NCI-H1092 treated with DMSO at 0.1 percent for 48 hours (cell line): ENCODE results near the gene MEIKIN.
A peak's percentile ranks its signal among the peaks of the same experiment; 100 is the strongest.
"Not testable (repeated sequence)": the region's sequence is repeated elsewhere in the genome, so short reads cannot be mapped to it uniquely, and the experiment has no call there.

Experiments used
- DNase-seq: peaks from one replicate; lab custom pipeline; 2025; lab: John Stamatoyannopoulos, UW

The MEIKIN gene

DNA sequence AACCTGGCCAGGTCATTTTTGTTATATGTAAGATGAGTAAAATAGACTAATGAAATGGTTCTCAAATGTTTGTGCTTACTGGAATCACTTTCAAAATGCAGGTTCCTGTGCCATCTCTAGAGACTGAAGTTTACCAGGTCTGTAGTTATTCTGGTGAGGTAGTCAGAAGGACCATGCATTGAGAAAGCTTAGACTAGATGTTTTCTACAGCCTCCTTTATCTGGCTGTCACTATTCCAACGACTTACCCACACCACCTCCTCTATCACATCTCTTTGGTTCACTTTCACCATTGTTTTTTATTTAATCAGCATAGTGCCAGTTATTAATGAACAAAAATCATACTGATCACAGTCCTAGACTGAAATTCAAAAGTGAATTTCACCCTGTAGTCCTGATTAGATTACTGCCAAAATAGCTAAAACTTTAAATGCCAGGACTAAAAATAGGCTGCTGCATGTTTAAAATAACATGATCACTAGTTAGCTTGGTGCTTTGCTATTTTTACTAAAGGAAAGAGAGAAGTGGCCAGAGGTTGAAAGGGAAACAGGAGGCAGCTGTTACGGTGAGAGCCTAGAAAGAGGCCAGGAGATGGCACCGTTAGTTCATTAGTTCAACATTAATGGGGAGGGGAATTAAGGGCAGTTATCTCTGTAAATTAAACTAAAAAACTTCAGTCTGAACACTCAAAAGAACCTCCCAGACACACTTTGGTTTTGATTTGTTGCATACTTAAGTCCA lies 134.8 kb downstream of the MEIKIN start:
- no peak for DNase-seq

DNA sequence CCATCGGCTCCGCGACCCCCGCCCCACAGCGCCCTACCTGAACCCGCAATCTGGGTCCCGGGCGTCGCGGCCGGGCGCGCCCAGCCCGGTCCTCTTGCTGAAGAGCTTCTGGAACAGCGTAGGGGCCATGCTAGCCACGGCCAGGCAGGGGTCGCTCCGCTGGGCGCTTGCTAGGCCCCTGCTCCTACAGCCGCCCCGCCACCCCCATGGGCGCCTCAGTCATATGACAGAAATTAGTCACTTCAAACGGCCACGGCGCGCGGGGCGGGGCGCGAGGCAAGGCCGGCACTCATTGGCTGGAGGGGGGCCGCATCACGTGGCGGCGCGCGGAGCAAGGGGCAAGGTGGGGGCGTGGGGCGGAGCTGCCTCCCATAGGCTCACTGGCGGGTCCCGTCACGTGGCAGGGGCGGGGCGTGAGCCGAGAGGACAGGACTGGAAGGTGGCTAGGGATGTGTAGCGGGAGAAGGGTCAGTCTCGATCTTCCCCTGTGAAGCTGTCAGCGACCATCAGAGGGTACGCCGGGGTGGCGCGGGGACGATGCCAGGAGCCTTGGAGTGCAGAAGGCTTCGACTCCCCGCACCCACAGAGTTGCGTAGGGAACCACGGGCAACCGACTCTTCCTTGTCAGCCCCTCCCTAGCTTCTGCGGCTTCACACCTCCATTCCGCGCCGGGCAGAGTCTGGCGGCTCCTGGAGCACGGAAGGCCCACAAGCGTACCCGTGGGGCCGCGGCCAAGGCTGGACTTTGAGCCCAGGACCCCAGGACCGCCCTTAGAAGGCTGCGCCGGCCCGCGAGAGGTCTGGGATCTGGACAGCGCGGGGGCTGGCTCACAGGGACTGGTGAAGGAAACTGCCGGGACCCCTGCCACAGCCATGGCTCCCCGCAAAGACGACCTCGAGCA lies 148.4 kb downstream of the MEIKIN start, which contains the start of gene FNIP1:
Gene FNIP1 (minus strand): TSS at position 225 of the 901 bp plus-strand sequence. CDS start 96 bp downstream, at position 129.
- peak; percentile 94 for DNase-seq

DNA sequence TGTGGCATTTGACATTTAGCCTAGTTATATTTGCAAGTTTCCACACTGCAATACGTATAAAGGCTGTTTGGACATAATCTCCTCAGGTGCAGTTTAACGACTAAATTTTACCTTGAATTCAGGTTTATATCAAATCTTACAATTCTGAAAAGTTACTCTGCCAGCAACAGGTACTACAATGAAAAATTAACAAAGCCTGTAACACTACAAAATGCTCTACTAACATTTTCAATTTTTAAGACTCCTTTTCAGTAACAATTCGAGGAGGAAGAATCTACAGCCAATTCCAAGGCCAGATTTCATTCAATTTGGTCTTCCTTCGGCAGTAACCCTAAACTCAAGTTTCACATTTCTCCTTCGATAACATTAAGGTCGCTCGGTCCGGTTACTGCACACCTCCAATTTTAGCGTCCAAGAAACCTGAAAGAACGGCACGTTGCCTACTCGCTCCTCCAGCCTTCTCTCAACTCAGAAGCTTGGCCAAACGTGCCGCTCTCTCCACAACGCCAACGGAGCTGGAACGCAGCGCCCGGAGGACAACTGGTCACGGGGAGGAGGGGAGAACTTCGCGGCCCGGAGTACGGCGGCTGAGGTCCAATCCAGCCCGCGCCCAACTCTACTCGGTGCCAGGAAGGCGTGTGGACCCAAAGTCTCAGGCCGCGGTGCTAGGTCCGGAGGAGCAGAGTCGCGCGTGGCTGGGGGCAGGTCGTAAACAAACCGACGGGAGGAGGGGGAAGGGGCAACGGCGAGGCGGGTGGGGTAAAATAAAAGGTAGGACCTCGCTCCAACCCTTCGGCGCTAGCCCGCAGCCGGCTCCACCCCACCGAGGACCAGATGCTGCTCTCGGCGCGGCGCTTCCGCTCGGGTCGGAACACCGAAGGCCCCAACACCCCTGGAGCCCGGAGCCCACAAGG lies 149.3 kb downstream of the MEIKIN start:
- peak; percentile 22 for DNase-seq

DNA sequence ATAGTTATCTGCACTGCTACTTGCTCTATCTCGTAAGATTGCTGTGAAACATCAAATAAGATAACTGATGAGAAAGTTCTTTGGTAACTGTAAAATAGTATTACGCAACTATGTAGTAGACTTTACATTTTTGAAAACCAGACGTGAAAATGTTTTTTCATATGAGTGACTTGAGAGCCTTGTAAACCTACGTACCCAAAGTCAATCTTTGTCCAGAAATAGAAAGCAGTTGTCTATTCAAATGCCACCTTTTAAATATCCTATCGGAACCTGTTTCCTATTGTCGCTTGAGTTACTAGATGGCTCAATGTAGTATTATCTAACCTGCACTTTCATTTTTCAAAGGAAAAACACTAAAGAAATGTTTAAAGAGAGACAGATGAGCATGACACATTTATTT lies 150.2 kb downstream of the MEIKIN start:
- DNase-seq = no peak

DNA sequence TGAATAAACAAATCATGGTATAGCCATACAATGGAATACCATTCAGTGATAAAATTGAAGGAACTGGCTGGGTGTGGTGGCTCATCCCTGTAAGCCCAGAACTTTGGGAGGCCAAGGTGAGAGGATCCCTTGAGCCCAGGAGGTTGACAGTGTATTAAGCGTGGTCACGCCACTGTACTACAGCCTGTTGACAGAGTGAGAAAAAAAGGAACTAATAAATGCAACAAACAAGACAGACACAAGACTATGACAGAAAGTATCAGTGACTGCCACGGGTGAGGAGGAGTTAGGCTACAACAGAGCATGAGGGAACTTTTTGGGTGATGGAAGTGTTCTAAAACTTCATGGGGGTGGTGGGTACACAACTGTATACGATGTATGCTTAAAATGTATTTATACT lies 150.9 kb downstream of the MEIKIN start:
- DNase-seq = no peak

DNA sequence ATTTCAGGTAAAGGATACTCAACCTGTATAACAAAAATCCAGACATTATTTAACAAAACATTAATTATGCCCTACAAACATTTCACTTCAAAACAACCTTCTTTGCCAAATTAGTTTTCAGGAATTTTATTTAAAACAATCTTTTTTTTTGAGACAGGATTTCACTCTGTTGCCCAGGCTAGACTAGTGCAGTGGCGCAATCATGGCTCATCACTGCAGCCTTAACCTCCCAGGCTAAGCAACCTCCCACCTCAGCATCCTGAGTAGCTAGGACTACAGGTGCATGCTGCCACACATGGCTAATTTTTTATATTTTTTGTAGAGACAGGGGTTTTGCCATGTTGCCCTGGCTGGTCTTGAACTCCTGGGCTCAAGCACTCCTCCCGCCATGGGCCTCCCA lies 152.6 kb downstream of the MEIKIN start:
- no peak for DNase-seq

DNA sequence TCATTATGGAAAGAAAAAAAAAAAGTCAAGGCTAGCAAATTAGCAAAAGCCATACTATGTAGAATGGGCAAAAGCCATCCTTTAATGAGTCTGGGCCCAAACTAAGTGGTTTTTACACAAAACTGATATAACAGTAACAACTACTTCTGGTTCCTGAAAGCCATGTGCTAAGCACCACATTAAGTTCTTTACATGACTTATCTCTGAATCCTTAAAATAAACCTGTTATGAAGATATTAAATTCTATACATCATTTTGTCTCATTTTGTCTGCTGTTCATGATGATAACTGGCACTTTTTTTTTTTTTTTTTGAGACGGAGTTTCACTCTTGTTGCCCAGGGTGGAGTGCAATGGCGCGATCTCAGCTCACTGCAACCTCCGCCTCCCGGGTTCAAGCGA lies 153.6 kb downstream of the MEIKIN start:
- no peak for DNase-seq

DNA sequence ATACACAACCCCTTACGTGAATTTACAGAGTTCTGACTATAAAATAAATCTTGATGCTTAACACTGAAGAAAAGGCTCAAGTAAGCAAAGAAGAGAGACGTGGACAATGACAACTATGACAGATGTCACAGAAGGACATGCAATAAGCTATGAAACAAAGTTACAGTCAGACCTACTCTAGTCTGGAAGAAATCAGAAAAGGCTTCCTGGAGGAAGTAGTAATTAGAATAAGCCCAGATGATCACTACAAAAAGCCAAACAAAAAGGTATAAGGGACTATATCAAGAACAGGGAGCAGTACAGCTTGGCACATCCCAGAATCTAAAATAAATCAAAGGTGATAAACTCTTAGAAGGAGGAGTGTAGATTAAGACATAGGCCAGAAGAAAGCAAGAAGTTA lies 154.9 kb downstream of the MEIKIN start:
- no peak for DNase-seq

DNA sequence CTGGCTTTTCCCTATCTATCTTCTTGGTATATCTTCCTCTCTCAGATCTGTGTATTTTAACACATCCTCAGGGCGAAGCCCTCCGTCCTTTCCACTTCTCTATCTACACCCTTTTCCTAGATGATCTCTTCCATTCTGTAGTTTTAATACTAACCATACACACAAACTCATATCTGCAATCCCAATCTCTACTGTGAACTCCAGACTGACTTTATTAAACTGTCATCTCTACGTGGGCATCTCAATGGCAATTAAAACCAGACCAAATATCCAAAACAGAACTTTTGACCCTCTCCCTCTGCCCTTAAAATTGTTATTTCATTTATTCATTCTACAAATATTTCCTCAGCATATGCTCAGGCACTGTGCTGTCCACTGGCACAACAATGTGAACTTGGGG lies 155.7 kb downstream of the MEIKIN start:
- DNase-seq = no peak

DNA sequence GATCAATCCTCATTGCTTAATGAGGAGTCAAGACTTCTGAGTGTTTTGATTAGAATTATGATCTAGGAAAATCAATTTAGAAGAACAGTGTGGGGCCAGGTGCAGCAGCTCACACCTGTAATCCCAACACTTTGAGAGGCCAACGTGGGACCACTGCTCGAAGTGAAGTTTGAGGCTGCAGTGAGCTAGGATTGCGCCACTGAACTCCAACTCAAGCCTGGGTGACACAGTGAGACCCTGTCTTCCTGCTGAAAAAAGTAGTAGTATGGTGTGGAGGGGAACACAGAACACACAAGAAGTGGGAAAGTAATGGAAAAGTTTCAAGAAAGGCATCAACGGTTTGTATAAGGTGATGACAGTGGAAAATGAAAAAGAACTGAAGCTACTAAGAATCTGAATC lies 157.7 kb downstream of the MEIKIN start:
- no peak for DNase-seq

DNA sequence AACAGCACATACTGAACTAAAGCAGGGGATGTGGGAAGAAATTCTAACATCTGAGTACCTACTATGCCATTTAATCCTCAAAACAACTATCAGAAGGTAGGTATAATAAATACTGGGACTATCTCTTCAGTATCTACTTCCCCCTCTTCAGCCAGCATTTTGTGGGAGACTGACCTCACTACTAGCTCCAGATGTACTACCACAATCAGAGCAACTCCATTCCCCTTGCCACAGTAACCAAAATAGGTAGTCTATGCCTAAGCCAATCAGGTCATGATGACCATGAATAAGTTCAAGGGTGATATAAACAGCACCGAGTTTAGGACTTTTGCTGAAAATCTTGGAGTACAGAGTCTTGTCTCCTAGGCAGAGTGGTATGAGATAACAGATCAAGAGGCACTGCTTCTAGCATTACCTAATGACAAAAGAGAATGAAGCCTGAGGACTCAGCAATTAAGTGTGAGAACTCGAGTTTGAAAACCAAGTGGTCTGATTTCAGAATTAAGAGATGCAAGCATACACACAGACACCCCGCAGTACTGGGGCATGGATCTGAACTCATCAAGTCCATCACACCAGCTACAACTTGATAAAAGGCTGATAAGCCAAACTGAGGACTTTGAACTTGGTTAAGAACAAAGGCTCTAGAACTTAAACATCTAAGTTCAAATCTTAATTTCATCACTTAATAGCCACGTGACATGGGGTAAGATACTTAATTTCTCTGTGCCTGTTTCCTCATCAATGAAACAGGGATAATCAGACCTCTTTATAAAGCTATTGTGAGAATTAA lies 158.4 kb downstream of the MEIKIN start:
- no peak for DNase-seq

DNA sequence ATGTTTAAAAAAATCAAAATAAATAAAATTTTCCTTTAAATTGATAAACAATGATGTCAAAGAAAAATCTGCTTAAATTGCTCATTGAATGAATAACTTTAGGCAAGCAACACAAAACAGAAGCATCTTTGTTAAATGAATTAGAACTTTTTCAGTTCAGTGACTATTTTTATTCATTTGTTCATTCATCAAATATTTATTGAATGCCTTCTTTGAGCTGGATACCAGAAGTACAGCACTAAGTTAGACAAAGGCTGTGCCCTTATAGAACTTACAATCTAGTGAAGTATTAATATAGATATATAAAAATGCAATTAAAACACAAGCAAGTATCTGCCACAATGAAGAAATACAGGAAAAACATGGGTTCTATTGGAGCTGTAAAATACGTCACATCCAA lies 159.4 kb downstream of the MEIKIN start:
- DNase-seq = no peak

DNA sequence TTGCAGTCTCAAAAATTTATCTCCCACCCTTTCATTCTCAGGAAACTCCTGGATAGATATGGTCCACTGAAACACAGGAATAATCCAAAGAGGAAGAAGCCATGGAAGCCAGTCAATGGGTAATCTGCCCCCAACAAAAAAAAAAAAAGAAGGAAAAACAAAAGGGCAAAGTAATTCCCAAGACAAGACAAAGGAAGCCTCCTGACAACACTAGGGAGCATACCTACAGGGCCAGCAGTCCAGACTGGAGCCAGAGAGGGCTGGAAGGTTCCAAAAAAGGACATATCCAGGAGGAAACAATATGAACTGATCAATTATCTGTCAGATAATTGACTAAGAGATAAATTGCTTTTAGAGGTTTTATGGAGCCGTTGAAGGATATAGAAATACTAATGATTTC lies 161.6 kb downstream of the MEIKIN start:
- no peak for DNase-seq

DNA sequence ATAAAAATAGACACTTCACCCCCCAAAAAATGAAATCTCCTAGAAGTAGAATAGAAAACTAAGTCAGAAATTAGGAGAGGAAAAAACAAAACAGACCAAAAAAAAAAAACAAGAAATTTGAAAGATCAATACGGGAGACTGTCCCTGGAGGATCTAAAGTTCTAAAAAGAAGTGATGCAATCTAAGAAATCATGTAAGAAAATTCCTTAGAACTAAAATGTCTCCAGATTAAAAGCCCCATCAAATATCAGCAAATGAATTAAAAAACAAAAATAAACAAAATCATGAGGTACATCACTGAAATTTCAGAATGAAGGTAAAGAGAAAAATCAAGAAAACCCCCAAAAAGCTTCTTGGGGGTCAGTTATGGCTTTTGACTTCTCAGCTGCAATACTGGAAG lies 162.1 kb downstream of the MEIKIN start:
- DNase-seq = no peak

DNA sequence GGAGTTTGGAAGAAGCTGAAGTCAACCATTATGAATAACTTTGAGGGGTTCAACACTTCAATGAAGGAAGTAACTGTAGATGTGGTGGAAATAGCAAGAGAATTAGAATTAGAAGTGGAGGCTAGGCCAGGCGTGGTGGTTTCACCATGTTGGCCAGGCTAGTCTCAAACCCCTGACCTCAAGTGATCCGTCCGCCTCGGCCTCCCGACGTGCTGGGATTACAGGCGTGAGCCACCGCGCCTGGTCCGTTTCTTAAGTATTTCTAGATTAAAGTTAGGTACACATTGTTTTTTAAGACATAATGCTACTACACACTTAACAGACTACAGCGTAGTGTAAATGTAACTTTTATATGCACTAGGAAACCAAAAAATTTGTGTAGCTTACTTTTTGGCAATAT lies 162.7 kb downstream of the MEIKIN start:
- no peak for DNase-seq

DNA sequence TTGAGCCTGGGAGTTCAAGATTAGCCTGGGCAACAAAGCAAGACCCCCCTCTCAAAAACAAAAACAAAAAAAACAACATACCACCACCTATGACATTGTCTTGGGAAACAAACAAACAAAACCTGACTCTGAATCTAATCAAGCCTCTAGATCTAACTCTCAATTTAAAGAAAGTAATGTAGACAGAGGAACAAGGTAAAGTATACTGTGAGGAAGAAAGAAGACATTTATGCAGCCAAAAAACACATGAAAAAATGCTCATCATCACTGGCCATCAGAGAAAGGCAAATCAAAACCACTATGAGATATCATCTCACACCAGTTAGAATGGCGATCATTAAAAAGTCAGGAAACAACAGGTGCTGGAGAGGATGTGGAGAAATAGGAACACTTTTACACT lies 167.3 kb downstream of the MEIKIN start:
- DNase-seq = not testable (repeated sequence)

DNA sequence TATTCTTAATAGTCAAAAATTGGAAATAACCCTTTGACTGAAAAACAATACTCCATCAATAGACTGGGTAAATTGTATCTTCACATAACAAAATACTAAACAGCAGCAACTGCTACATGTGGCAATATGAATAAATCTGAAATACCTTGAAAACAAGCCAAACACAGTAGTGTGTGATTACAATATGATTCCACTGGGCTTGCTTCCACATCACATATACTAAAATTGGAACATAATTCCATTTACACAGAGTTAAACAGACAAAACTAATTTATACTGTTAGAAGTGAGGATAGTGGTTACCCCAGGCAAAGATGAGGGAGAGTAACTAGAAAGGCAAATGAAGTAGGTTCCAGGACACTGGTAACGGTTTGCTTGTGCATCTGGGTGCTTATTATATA lies 169.0 kb downstream of the MEIKIN start:
- DNase-seq = no peak

DNA sequence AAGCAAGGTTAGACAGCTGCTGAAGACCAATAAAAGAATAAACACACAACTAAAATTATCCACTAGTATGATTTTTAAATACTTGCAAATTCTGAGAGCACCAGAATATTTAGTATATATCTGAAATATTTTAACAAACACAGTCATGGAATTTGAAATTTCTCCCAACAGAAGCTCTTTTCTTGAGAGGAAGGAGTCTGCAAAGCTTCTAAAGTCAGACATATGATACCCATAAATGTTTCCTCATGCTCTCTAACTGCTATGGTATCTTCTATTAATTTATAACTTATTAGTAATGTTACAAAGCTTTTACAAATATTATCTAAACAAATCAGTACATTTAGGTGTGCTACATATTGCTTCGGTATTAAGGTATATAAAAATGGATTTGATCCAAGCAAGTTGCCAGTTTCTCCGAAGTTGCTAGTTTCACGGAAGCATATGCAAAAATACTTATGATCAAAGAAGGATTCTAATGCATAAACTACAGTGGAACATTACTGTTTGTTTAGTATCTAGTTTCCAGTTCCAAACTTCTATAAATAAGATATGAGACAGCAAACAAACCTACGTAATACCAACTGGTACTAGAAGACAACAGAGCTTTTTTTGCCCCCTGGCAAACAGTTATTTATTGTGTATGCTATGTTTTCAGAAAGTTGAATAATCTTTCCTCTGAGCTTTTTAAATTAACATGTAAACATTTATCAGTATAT lies 170.7 kb downstream of the MEIKIN start:
- DNase-seq = no peak

DNA sequence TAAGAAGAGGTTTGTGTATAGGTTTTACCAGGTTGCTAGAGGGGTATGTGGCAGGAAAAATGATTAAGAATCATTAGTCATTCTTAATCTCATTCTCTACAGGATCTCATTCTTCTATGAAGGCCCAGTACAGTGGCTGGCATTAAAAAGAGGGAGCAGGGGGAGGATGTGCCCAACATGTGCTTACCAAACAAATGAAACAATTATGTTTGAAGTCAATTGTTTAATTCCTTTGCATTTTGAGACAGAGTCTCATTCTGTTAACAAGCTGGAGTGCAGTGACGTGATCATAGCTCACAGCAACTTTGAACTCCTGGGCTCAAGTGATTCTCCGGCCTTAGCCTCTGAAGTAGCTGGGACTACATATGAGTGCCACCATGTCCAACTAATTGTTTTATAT lies 171.7 kb downstream of the MEIKIN start:
- no peak for DNase-seq

DNA sequence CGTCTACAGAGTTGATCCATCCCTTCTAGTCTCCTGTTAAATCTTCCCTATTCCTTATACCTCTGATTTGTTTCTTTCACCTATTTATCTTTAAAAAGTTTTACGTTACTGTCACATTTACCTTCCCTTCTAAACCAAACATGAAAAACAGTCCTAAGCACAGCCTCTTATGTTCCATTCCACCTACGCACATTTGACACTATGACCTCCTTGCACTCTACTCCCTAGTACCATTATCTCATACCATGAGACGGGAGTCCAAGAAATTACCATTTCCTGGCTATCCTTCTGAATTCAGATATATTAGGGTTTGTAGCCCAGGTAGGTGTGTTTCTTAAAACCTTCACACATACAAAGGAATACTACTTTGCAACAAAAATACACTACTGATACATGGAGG lies 173.8 kb downstream of the MEIKIN start:
- DNase-seq = no peak

DNA sequence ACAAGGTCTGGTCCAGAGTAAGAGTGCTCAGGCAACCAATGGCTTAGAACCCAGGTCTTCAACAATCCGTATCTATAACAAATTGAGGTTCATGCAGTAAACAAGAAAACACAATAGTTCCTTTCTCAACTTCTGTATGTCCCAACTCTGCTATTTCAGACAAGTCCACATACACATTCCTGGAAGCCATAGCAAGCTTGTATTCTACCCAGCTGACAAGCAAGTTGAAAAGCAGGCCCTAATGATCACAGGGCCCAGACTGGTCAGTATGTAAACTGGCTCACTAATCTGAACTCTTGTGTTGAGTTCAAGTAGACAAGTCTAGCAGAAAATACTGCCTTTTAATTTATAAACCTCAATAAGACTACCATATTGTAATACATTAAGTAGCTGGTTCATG lies 175.5 kb downstream of the MEIKIN start:
- DNase-seq = no peak
